Activated CD8-positive, alpha-beta memory T cell treated with anti-CD3 and anti-CD28 coated beads, Interleukin-2, amount 10 ng/mL, durations not matched to agents 7 days and 5 days (primary cell): ENCODE measurements around the gene TBC1D22A. TPM values are rescaled to one million over a fixed set of nuclear protein-coding genes. Genes with fewer than 3 reads are reported as not detected.

Source experiments
- ATAC-seq: fragments of 150-1000 bp; cut with Tn5 transposase; one replicate; pipeline ENCODE4 v1.10.0; 2021; ENCODE audit warnings: moderate library complexity
- CTCF ChIA-PET: fragments of 350-600 bp; sonication (Branson Sonifier 250); formaldehyde crosslinking; loops from one replicate; lab custom pipeline; 2021; ENCODE audit warnings: antibody characterized with exemption; lab: Charles Lee
- DNase-seq: peaks from one replicate; pipeline ENCODE4 v3.0.0-alpha.2; 2020
- H3K27ac Mint-ChIP-seq: one replicate; pipeline ENCODE4 v1.8.0; 2021; ENCODE audit warnings: mild to moderate bottlenecking, mixed read lengths
- H3K27me3 Mint-ChIP-seq: one replicate; pipeline ENCODE4 v1.8.0; 2021; ENCODE audit warnings: mixed read lengths
- H3K36me3 Mint-ChIP-seq: one replicate; pipeline ENCODE4 v1.8.0; 2021; ENCODE audit warnings: mild to moderate bottlenecking, mixed read lengths
- H3K4me1 Mint-ChIP-seq: one replicate; pipeline ENCODE4 v1.8.0; 2021; ENCODE audit warnings: mixed read lengths
- H3K4me3 Mint-ChIP-seq: one replicate; pipeline ENCODE4 v1.8.0; 2021; ENCODE audit warnings: mild to moderate bottlenecking, moderate library complexity, mixed read lengths
- H3K9me3 Mint-ChIP-seq: one replicate; pipeline ENCODE4 v1.8.0; 2022; ENCODE audit warnings: low read depth, mixed read lengths
- total RNA-seq, 2 experiments: library from RNA; stranded (reverse); gene quantifications; one replicate each; pipeline ENCODE4 v1.2.3, GENCODE V29; 2021

Gene TBC1D22A
- total RNA-seq, 2 experiments from 2014 or later: 32.6 to 44.9 TPM

- H3K9me3 Mint-ChIP-seq: no peaks in the 10 kb centered on the region
- no peaks in the 10 kb centered on the region for H3K27me3 Mint-ChIP-seq
- H3K27ac Mint-ChIP-seq: no peak overlapping the region
- CTCF ChIA-PET: no interaction called here
- no peak overlapping the region for H3K4me3 Mint-ChIP-seq
- H3K4me1 Mint-ChIP-seq: no peaks in the 10 kb centered on the region
- no peak for ATAC-seq
- DNase-seq: peak; percentile 27
- no peaks in the 10 kb centered on the region for H3K36me3 Mint-ChIP-seq
These were observed 434.7 kb downstream of the TBC1D22A start for GRCh38 chr22:47196881-47197772.

GRCh38 chr22:47197773-47198500 lies 435.5 kb downstream of the TBC1D22A start:
- CTCF ChIA-PET: no interaction called here
- no peaks in the 10 kb centered on the region for H3K4me1 Mint-ChIP-seq
- H3K27me3 Mint-ChIP-seq: no peaks in the 10 kb centered on the region
- ATAC-seq (no peak), DNase-seq (peak; percentile 29)
- no peaks in the 10 kb centered on the region for H3K9me3 Mint-ChIP-seq
- no peak overlapping the region for H3K4me3 Mint-ChIP-seq
- H3K27ac Mint-ChIP-seq: no peak overlapping the region
- H3K36me3 Mint-ChIP-seq: no peaks in the 10 kb centered on the region

- DNase-seq: peak; percentile 36
- H3K27ac Mint-ChIP-seq: no peak overlapping the region
These were observed 436.4 kb downstream of the TBC1D22A start for GRCh38 chr22:47198801-47199251.

GRCh38 chr22:47199261-47199978 lies 437.0 kb downstream of the TBC1D22A start:
- DNase-seq (peak; percentile 33), ATAC-seq (no peak)
- Mint-ChIP-seq H3K36me3 (no peaks in the 10 kb centered on the region), H3K9me3 (no peaks in the 10 kb centered on the region), H3K27ac (no peak overlapping the region), H3K27me3 (no peaks in the 10 kb centered on the region), H3K4me3 (no peak overlapping the region), H3K4me1 (no peaks in the 10 kb centered on the region)
- CTCF ChIA-PET: interaction anchor here (1.2 kb wide), 1 partner anchor 11 kb away, joined by 3 read pairs; no protein-coding TSS in a partner anchor

More at GRCh38 chr22:47198801-47199251, 436.4 kb downstream of the TBC1D22A start:
- Mint-ChIP-seq H3K9me3 (no peaks in the 10 kb centered on the region), H3K27me3 (no peaks in the 10 kb centered on the region), H3K4me3 (no peak overlapping the region), H3K4me1 (no peaks in the 10 kb centered on the region), H3K36me3 (no peaks in the 10 kb centered on the region)
- ATAC-seq: no peak
- CTCF ChIA-PET: no interaction called here

- Mint-ChIP-seq H3K36me3 (no peaks in the 10 kb centered on the region), H3K27ac (no peak overlapping the region), H3K27me3 (no peaks in the 10 kb centered on the region), H3K4me1 (no peaks in the 10 kb centered on the region), H3K9me3 (no peaks in the 10 kb centered on the region), H3K4me3 (no peak overlapping the region)
- CTCF ChIA-PET: interaction anchor here (1.2 kb wide), 2 partner anchors 11 to 14 kb away, joined by 3 read pairs; no protein-coding TSS in a partner anchor
- ATAC-seq: no peak
- no peak for DNase-seq
These were observed 437.5 kb downstream of the TBC1D22A start for GRCh38 chr22:47199979-47200272.

- no peaks in the 10 kb centered on the region for H3K9me3 Mint-ChIP-seq
These were observed 438.0 kb downstream of the TBC1D22A start for GRCh38 chr22:47200273-47201051.

GRCh38 chr22:47201186-47201995 lies 438.9 kb downstream of the TBC1D22A start:
- Mint-ChIP-seq H3K4me1 (no peaks in the 10 kb centered on the region), H3K4me3 (no peak overlapping the region), H3K9me3 (no peaks in the 10 kb centered on the region), H3K27me3 (no peaks in the 10 kb centered on the region), H3K36me3 (no peaks in the 10 kb centered on the region), H3K27ac (no peak overlapping the region)
- DNase-seq (peak; percentile 32), ATAC-seq (no peak)
- CTCF ChIA-PET: interaction anchor here (1.2 kb wide), 1 partner anchor 12 kb away, joined by 3 read pairs; no protein-coding TSS in a partner anchor

More at GRCh38 chr22:47200273-47201051, 438.0 kb downstream of the TBC1D22A start:
- DNase-seq (peak; percentile 21), ATAC-seq (no peak)
- no peak overlapping the region for H3K4me3 Mint-ChIP-seq
- H3K4me1 Mint-ChIP-seq: no peaks in the 10 kb centered on the region
- H3K27me3 Mint-ChIP-seq: no peaks in the 10 kb centered on the region
- no peak overlapping the region for H3K27ac Mint-ChIP-seq
- CTCF ChIA-PET: interaction anchor here (1.2 kb wide), 2 partner anchors 10 to 13 kb away, joined by 3 read pairs; no protein-coding TSS in a partner anchor
- H3K36me3 Mint-ChIP-seq: no peaks in the 10 kb centered on the region

GRCh38 chr22:47201996-47202818 lies 439.8 kb downstream of the TBC1D22A start:
- no peaks in the 10 kb centered on the region for H3K36me3 Mint-ChIP-seq
- no peaks in the 10 kb centered on the region for H3K4me1 Mint-ChIP-seq
- ATAC-seq: no peak
- H3K4me3 Mint-ChIP-seq: no peak overlapping the region
- no peaks in the 10 kb centered on the region for H3K9me3 Mint-ChIP-seq
- no peaks in the 10 kb centered on the region for H3K27me3 Mint-ChIP-seq
- no peak overlapping the region for H3K27ac Mint-ChIP-seq
- peak; percentile 33 for DNase-seq
- CTCF ChIA-PET: no interaction called here

GRCh38 chr22:47202819-47203553 lies 440.5 kb downstream of the TBC1D22A start:
- Mint-ChIP-seq H3K36me3 (no peaks in the 10 kb centered on the region), H3K27me3 (no peaks in the 10 kb centered on the region), H3K4me1 (no peaks in the 10 kb centered on the region), H3K27ac (no peak overlapping the region), H3K9me3 (no peaks in the 10 kb centered on the region), H3K4me3 (no peak overlapping the region)
- ATAC-seq (no peak), DNase-seq (peak; percentile 18)
- CTCF ChIA-PET: no interaction called here

GRCh38 chr22:47203554-47203991 lies 441.1 kb downstream of the TBC1D22A start:
- ATAC-seq (no peak), DNase-seq (peak; percentile 37)
- no peaks in the 10 kb centered on the region for H3K27me3 Mint-ChIP-seq
- no peak overlapping the region for H3K27ac Mint-ChIP-seq
- CTCF ChIA-PET: no interaction called here
- no peaks in the 10 kb centered on the region for H3K36me3 Mint-ChIP-seq
- H3K4me1 Mint-ChIP-seq: no peaks in the 10 kb centered on the region
- H3K9me3 Mint-ChIP-seq: no peaks in the 10 kb centered on the region
- no peak overlapping the region for H3K4me3 Mint-ChIP-seq
